D721Med (cell line): Measurements from ENCODE around the gene NME3.

Experiments used
- DNase-seq: peaks from one replicate; pipeline ENCODE4 v3.0.0; 2011; ENCODE audit warnings: low spot score; ENCODE audit not compliant: insufficient read length
- FAIRE-seq: peaks from 2 replicates; lab custom pipeline; 2011; peaks lifted over from hg19 to GRCh38; lab: Jason Lieb, UNC
- TF ChIP-seq, protein P1 (sequence below): IDR thresholded peaks from 2 replicates; pipeline ENCODE4 v1.5.1; 2012; ENCODE audit warnings: mild to moderate bottlenecking, control low read depth; ENCODE audit not compliant: insufficient read depth; ENCODE audit errors: missing control alignments

The NME3 gene

DNA sequence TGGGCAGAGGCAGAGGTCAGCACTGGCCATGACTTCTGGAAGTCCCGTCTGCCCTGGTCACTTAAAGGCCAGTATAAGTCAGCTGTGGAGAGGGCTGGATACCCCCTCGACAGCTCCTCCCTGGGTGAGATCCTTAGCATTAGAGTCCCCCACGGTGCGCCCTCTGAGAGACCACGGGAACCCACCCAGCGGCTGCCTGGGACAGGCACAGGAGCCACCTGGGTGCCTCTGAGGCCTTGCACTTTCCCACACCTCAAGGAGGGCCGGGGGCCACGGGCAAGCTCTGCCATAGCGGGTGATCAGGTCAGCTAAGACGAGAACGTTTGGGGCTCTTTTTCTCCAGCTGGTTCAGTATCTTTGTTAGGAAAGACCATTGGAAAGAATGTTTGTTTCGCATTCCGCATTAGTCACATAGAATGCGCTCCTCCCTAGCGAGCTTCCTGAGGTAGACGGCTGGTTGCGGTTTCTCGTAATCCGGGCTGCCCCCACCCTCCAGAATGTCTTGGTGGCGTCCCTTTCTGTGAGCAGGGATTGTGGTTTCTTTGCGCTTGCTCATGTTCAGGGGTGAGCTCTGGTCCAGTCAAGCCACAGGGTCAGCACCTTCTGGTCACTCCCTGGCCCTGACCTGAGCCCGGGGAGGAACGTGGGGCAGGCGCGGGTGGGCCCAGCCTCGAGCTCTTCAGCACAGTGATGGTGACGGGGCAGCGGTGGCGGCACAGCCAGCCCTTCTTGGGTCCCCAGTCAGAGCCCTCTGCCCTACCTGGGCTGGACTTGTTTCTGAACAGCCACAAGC is 25.2 kb downstream of the NME3 start:
- TF ChIP-seq, protein P1, sequence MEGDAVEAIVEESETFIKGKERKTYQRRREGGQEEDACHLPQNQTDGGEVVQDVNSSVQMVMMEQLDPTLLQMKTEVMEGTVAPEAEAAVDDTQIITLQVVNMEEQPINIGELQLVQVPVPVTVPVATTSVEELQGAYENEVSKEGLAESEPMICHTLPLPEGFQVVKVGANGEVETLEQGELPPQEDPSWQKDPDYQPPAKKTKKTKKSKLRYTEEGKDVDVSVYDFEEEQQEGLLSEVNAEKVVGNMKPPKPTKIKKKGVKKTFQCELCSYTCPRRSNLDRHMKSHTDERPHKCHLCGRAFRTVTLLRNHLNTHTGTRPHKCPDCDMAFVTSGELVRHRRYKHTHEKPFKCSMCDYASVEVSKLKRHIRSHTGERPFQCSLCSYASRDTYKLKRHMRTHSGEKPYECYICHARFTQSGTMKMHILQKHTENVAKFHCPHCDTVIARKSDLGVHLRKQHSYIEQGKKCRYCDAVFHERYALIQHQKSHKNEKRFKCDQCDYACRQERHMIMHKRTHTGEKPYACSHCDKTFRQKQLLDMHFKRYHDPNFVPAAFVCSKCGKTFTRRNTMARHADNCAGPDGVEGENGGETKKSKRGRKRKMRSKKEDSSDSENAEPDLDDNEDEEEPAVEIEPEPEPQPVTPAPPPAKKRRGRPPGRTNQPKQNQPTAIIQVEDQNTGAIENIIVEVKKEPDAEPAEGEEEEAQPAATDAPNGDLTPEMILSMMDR: no peak
- no peak for DNase-seq
- FAIRE-seq: no peak

- TF ChIP-seq, protein P1: no peak
- DNase-seq (no peak), FAIRE-seq (no peak)
These were observed 26.0 kb downstream of the NME3 start for GRCh38 chr16:1745181-1745899.

DNA sequence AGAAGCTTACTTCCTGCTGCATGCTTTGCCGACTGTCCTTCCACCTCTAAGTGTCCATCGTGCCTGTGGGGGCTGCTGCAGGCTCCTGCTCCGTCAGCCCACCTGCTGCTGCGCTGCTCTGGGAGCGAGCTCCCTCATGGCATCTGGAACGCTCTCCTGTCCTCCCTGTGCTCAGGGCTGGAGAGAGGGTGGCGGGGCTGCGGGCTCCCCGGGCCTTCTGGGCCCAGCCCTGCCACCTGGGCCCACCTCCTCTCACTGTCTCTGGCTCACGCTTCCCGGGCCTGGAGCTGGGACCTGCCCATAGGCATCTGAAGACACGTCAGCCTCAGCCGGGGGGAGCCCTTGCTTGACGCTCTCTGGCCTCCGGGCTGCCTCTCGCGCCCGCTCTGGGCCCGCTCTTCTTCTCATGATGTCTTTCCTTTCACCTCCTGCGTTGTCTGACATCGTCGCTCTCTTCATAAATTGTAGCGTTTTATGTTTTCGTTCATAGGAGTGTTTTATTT is 27.0 kb downstream of the NME3 start:
- DNase-seq (no peak), FAIRE-seq (no peak)
- TF ChIP-seq, protein P1: no peak

DNA sequence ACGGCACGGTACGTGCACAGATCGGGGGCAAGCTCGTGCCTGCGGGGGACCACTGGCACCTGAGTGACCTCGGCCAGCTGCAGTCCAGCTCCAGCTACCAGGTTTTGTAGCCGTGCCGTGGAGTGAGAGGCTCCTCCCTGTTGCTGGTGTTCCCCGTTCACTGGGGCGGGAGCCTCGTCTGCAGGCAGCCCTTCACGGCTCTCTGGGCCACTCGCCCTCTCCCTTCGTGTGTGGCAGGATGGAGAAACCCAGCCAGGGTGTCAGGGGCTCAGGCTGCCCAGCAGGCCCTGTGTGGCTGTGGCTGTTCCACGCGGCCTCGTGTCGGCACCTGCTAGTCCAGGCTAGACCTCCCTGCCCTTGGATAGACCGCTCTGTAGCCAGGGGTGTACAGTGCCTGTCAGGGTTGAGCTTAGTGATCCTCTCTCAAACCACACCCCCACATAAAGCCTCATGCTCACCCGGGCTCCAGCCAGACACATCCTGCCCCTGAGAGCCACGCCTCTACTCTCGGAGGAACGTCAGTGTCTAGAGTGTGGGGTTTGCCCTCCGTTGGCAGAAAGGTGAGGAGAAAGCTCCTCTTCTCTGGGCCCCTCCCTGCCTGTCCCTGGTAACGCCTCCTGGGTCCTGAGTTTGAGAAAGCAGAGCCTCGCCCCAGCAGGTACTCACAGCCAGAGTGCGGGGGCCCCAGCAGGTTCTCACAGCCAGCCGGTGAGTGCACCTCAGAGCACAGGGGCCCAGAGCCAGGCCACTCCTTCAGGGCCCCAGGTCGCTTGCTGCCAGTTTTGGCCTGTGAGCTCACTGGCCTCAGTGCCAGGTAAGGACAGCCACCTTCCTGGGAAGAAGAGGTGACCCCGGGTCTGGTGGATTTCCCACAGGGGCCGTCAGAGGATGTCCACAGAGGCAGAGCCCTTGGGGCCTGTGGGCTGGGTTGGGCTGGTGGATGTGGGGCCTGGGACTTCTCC is 27.7 kb downstream of the NME3 start:
- FAIRE-seq: no peak

GRCh38 chr16:1741553-1742165 is 29.7 kb downstream of the NME3 start:
- no peak for FAIRE-seq
- no peak for DNase-seq
- TF ChIP-seq, protein P1: no peak

More for the DNA sequence above, 27.7 kb downstream of the NME3 start:
- no peak for DNase-seq
- TF ChIP-seq, protein P1: no peak

DNA sequence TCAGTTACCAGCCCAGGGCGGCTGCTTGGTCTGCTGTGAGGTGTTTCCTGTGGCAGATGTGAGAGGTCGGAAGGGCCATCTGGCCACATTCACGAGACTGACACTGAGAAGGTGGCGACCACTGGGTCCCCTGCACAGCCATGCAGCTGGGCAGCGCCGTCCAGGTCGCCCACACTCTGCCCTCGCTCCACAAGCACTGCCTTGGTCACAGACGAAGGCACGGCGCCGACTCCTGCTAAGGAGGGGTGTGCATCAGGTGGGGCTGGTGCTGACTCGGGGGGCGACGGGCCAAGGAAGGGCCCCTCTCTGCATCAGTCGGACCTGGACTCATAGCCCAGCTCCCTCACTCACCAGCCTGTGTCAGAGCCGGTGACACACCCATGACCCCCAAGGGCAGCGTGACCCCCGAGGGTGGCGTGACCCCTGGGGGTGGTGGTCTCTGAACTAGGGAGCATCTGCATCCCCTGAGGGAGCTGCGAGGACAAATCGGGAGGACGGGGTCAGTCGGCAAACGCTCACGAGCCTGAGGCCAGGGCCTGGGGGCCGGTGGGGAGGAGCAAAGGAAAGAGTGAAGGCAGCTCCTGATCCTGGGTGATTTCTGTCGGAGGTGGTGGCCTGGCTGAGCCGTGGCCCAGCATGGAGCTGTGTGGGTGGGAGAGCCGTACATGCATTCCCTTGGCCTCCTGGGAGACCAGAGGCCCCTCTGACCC is 30.4 kb downstream of the NME3 start:
- no peak for FAIRE-seq
- DNase-seq: no peak
- TF ChIP-seq, protein P1: no peak
